H1 (cell line): ENCODE measurements around the gene SH3GL2.

Experiments
- EP300 ChIP-seq, 2 experiments: IDR thresholded peaks; 1 replicate in 1 of 2; 2 replicates in 1 of 2; pipeline ENCODE4 v1.6.1; 2011 to 2012; ENCODE audit warnings: low read depth in 2 of 2, low read length in 2 of 2, mild to moderate bottlenecking in 2 of 2, borderline replicate concordance in 1 of 2, inconsistent platforms in 1 of 2, moderate library complexity in 1 of 2
- POLR2A ChIP-seq, 2 experiments: IDR thresholded peaks; 1 replicate in 1 of 2; 2 replicates in 1 of 2; pipeline ENCODE4 v1.6.1; 2011; ENCODE audit warnings: low read depth in 2 of 2, low read length in 2 of 2, mild to moderate bottlenecking in 2 of 2; ENCODE audit errors: control extremely low read depth in 1 of 2
- POLR2AphosphoS5 ChIP-seq: IDR thresholded peaks from 2 replicates; pipeline ENCODE4 v1.6.1; 2011; ENCODE audit warnings: low read depth, low read length
- SP1 ChIP-seq: IDR thresholded peaks from 2 replicates; pipeline ENCODE4 v1.6.1; 2011; ENCODE audit warnings: low read depth, low read length
- TBP ChIP-seq: IDR thresholded peaks from 2 replicates; pipeline ENCODE4 v1.6.1; 2011; ENCODE audit warnings: low read depth, low read length, improper control_type of control experiment
- TF ChIP-seq, protein P1 (sequence below), 3 experiments: IDR thresholded peaks; 1 replicate in 2 of 3; 2 replicates in 1 of 3; pipeline versions ENCODE4 v1.5.1 to v1.6.1; 2011; ENCODE audit warnings: low read length in 3 of 3, mild to moderate bottlenecking in 3 of 3, inconsistent platforms in 2 of 3, low read depth in 1 of 3, moderate library complexity in 1 of 3; ENCODE audit not compliant: insufficient read depth in 1 of 3; ENCODE audit errors: control extremely low read depth in 1 of 3

DNA sequence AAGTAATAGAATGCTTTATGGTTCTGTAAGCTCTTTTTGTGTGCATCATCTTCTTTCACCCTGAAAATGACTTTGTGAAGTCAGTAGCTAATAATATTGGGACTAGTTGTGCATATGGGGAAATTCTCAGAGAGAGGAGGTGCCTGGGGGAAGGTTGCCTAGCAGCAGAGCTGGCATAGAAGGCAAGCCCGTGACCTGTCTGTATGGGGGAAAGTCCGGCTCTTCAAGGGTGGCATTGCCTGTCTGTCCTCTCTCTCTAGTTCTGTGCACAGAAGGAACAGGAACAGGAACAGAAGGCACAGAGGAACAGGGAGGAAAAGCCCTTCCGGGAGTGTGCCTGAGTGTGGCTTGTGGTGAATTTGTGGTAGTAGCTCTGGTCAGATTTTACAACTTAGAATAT, 33.1 kb downstream of the SH3GL2 start:
- TF ChIP-seq EP300 (IDR thresholded peaks at IDR 0.05; ENCODE audit: borderline replicate concordance in 1 of 2, low read depth in 2 of 2, low read length in 2 of 2) = no peak
- TF ChIP-seq, protein P1, sequence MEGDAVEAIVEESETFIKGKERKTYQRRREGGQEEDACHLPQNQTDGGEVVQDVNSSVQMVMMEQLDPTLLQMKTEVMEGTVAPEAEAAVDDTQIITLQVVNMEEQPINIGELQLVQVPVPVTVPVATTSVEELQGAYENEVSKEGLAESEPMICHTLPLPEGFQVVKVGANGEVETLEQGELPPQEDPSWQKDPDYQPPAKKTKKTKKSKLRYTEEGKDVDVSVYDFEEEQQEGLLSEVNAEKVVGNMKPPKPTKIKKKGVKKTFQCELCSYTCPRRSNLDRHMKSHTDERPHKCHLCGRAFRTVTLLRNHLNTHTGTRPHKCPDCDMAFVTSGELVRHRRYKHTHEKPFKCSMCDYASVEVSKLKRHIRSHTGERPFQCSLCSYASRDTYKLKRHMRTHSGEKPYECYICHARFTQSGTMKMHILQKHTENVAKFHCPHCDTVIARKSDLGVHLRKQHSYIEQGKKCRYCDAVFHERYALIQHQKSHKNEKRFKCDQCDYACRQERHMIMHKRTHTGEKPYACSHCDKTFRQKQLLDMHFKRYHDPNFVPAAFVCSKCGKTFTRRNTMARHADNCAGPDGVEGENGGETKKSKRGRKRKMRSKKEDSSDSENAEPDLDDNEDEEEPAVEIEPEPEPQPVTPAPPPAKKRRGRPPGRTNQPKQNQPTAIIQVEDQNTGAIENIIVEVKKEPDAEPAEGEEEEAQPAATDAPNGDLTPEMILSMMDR (IDR thresholded peaks at IDR 0.05; ENCODE audit: control extremely low read depth in 1 of 3, insufficient read depth in 1 of 3, low read depth in 1 of 3, low read length in 3 of 3) = no peak
- no peak for TF ChIP-seq SP1
- no peak for TF ChIP-seq POLR2A (IDR thresholded peaks at IDR 0.05; ENCODE audit: control extremely low read depth in 1 of 2, low read depth in 2 of 2, low read length in 2 of 2)
- no peak for TF ChIP-seq POLR2AphosphoS5
- no peak for TF ChIP-seq TBP
